Neural cell (in vitro differentiated cells): ENCODE data around the gene PISD.

Experiments
- CTCF ChIP-seq: fragments of 450-650 bp; IDR thresholded peaks from 2 replicates; pipeline ENCODE4 v1.5.1; 2014; ENCODE audit warnings: antibody characterized with exemption, mild to moderate bottlenecking, moderate library complexity; ENCODE audit not compliant: poor library complexity, severe bottlenecking
- EP300 ChIP-seq: fragments of 450-650 bp; conservative IDR thresholded peaks from 2 replicates; pipeline ENCODE4 v1.6.1; 2014; ENCODE audit warnings: antibody characterized with exemption, mild to moderate bottlenecking, moderate library complexity; ENCODE audit not compliant: poor library complexity, severe bottlenecking
- EZH2 ChIP-seq: fragments of 200-600, 300-800 bp; shearing (Covaris generic), sonication (generic); IDR thresholded peaks from 2 replicates; pipeline ENCODE4 v1.6.1; 2014; ENCODE audit warnings: antibody characterized with exemption, low read length, borderline replicate concordance, mild to moderate bottlenecking; ENCODE audit not compliant: insufficient read depth, poor library complexity, severe bottlenecking
- POLR2AphosphoS5 ChIP-seq: IDR thresholded peaks from 2 replicates; pipeline ENCODE4 v1.6.1; 2012

- no peak for TF ChIP-seq CTCF
- no peak for TF ChIP-seq EP300
- no peak for TF ChIP-seq POLR2AphosphoS5
- TF ChIP-seq EZH2: no peak
These were observed 38.3 kb downstream of the PISD start for GRCh38 chr22:31623592-31624304.
